ENCODE data around the gene GNAO1. TPM values are rescaled to one million over a fixed set of nuclear protein-coding genes. Genes with fewer than 3 reads are reported as not detected.

Gene GNAO1
- total and polyA plus RNA-seq, 2 of the 13 experiments (the other 11 are each of a cell fraction or from before 2014, with no cell fraction given): not detected

DNA sequence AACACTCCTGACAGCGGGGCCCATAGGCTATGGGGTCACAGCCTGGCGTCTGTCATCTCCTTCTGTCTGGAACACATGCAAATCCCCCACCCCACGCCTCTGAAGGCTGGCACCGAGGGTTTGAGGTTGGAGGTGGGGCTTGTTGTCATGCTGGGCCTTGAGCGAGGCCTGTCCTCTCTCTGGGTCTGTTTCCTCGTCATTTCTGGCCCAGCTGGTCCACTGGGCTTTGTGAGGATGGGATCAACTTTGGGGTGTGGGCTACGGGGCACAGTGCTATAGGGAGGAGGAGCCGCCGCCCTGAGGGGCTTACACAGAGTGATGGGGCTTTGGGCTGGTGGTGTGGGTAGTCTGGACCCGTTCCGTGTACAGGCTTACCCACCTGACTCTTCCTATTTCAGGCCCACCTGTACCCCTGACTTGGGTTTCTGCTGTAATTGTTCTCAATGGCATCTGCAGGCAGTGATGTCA lies 146.6 kb downstream of the GNAO1 start:
- ATAC-seq (no peak), FAIRE-seq (no peak), DNase-seq (ENCODE audit: low spot score) (no peak)
- 25% methylated on average over 7 of the region's 11 CpGs for WGBS (ENCODE audit: low lambda C conversion rate)
- Histone ChIP-seq H3K9me3 (ENCODE audit: low read length) (no peaks in the 10 kb centered on the region), H3K9ac (ENCODE audit: insufficient read depth, low read depth, low read length) (no peak overlapping the region), H4K20me1 (ENCODE audit: insufficient read depth, low read length) (no peaks in the 10 kb centered on the region), H3K36me3 (replicated peaks in 1 of 2; ENCODE audit: control insufficient read depth in 1 of 2, insufficient read depth in 2 of 2, low read length in 2 of 2) (no peaks in the 10 kb centered on the region), H3K79me2 (ENCODE audit: insufficient read depth, low read length) (no peaks in the 10 kb centered on the region), H3K27ac (ENCODE audit: extremely low read length, insufficient read depth, low read length) (no peak overlapping the region), H2AFZ (ENCODE audit: low read length) (no peak overlapping the region), H3K4me3 (replicated peaks in 1 of 3; ENCODE audit: insufficient read depth in 1 of 3, low read depth in 2 of 3, low read length in 3 of 3) (no peak overlapping the region), H3K4me1 (ENCODE audit: insufficient read depth, low read length) (no peaks in the 10 kb centered on the region), H3K4me2 (ENCODE audit: low read depth, low read length) (no peak overlapping the region), H3K27me3 (ENCODE audit: control insufficient read depth in 1 of 2, insufficient read depth in 2 of 2, low read length in 2 of 2) (peaks cover 10 to 77% of the 10 kb centered on the region in 2 experiments; a peak in 4 of 5 replicates)
- POLR2A ChIA-PET: no interaction called here
- CTCF ChIA-PET (ENCODE audit: low intra/inter-chr PET ratio, low total read pairs): no interaction called here
- TF ChIP-seq SOX13 (IDR thresholded peaks at IDR 0.05) (no peak), SOX13 (CRISPR knock-in tag; conservative IDR thresholded peaks at IDR 0.05 in 1 of 2, IDR thresholded peaks at IDR 0.05 in 1 of 2) (no peak), ZNF766 (CRISPR knock-in tag; IDR thresholded peaks at IDR 0.05; ENCODE audit: borderline replicate concordance) (no peak), SKIL (CRISPR knock-in tag; IDR thresholded peaks at IDR 0.05; ENCODE audit: borderline replicate concordance) (no peak), SMAD1 (CRISPR knock-in tag; IDR thresholded peaks at IDR 0.05; ENCODE audit: borderline replicate concordance, low read depth) (no peak), ZNF3 (CRISPR knock-in tag; IDR thresholded peaks at IDR 0.05) (no peak), ZNF547 (CRISPR knock-in tag; IDR thresholded peaks at IDR 0.05) (no peak), ZNF441 (CRISPR knock-in tag; IDR thresholded peaks at IDR 0.05; ENCODE audit: borderline replicate concordance) (no peak), PAWR (CRISPR knock-in tag; IDR thresholded peaks at IDR 0.05; ENCODE audit: borderline replicate concordance) (no peak)
- TF ChIP-seq, protein P1, sequence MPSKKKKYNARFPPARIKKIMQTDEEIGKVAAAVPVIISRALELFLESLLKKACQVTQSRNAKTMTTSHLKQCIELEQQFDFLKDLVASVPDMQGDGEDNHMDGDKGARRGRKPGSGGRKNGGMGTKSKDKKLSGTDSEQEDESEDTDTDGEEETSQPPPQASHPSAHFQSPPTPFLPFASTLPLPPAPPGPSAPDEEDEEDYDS (CRISPR knock-in tag; IDR thresholded peaks at IDR 0.05): no peak
- intact Hi-C loops (cut with micrococcal nuclease; ENCODE audit: unreplicated experiment): no loop called here
- in situ Hi-C loops (cut with HindIII; ENCODE audit: extremely low pct_ligation_motif_present, low pct_unique_long_range_greater_than_20kb): no loop called here
- no TSS peak for BruUV-seq (replicated peaks)

Measured in HepG2 (cell line).